Measurements from ENCODE around the gene IFNA13.
"Not testable (repeated sequence)": the region's sequence is repeated elsewhere in the genome, so short reads cannot be mapped to it uniquely, and the experiment has no call there.

Gene IFNA13

GRCh38 chr9:21367957-21368356 is at the start of gene IFNA13:
Gene IFNA13, minus strand, starts transcription at chr9:21368057. Its CDS starts 47 bp downstream, at chr9:21368010.
- no peak for DNase-seq (ENCODE audit: low spot score)

GRCh38 chr9:21415493-21416267 is 47.8 kb upstream of the IFNA13 start:
- DNase-seq (ENCODE audit: low spot score) = no peak

DNA sequence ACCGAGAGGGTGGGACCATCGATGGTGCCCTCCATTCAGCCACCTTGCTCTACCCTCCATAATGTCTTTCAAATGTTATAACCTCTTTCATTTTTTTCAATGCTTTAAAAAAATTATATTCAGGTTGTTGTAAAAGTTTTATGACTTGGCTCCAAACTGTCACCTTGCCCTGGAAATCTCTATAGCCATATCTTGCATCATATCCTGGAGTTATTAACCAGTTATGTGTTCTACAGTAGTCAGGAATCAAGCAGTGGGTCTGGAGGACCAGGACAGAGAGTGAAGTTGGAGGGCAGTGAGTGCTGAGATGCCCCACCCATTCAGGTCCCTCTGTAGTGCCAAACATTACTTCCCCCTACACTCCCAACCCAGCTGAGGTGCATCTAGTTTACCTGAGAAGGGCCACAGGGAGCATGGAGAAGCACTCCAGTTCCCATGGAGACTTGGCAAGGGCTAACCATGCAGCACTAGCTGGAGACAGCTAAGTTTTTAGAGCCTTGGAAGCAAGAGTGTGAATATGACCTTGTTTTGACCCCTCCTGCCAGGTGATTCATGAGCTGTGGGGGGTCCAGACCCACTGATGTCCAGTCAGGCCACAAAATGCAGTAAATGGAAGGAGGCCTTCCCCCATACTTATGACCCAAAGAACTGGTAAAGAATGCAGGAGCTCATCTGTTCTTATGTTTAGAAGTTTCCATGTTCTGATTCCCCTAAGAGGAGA is 46.5 kb upstream of the IFNA13 start:
- DNase-seq (ENCODE audit: low spot score) = no peak

GRCh38 chr9:21413624-21414023 is 45.8 kb upstream of the IFNA13 start:
- DNase-seq (ENCODE audit: low spot score) = no peak

DNA sequence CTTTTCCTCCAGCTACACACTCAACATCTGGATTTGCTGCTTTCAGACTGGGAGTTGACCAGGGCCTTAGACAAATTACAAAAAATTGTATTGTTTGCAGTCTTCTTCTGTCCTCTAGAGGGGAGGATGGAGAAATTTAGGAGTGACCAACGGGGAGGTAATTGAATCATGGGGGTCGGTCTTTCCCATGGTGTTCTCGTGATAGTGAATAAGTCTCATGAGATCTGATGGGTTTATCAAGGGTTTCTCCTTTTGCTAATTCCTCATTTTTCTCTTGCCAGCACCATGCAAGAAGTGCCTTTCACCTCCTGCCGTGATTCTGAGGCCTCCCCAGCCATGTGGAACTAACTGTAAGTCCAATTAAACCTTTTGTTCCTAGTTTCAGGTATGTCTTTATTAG is 45.3 kb upstream of the IFNA13 start:
- DNase-seq (ENCODE audit: low spot score) = no peak

- DNase-seq (ENCODE audit: low spot score) = no peak
Observed at GRCh38 chr9:21412107-21412506, 44.2 kb upstream of the IFNA13 start.

- no peak for DNase-seq (ENCODE audit: low spot score)
Observed at GRCh38 chr9:21408817-21409216, 41.0 kb upstream of the IFNA13 start, which contains the start of gene IFNA8. Gene IFNA8, plus strand, starts transcription at chr9:21409117. Its CDS starts 60 bp downstream, at chr9:21409177.

DNA sequence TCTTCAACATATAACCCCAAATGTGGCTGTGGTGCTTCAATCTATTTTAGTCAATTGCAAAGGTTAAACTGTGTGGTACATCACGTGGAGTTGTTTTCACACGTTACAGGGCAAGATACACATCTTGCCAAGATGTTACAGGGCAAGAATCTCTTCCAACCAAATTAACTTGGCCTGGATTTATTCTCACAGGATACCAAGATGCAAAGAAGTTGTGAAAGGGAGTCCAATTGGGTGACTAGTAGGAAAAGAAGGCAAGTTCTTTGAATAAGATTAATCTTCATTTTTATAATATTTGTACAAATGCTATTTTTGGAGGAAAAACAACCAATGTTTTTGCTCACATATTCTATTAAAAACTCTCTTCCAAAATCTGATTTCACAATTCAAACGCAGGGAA is 36.3 kb upstream of the IFNA13 start:
- no peak for DNase-seq (ENCODE audit: low spot score)

GRCh38 chr9:21402386-21403251 is 34.8 kb upstream of the IFNA13 start:
- peak; percentile 47 for DNase-seq (ENCODE audit: low spot score)

- DNase-seq (ENCODE audit: low spot score) = no peak
Observed at GRCh38 chr9:21399956-21400355, 32.1 kb upstream of the IFNA13 start.

DNA sequence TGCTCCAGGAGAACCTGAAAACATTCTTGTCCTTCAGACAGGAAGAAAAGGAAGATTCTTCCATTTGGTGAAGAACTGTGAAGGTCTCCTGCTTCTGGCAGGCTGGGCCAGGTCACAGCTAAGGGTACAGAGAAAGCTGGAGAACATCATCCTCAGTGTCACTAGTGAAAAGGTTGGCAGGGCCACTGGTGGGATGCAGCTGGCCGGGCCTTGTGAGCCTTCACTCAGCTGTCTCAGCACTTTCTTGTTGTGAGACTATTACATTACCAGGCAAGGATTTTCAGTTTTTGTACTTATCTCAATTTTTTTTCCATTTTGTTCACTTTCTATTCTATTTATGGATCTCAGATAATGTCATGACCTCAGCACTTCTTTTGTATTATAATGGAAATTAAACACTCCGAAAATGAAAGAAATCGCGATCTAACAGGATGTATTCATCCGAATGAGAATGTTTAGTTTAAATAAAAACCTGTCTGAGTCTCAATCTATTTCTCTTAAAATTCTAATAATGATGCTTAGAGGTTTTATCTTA is 31.2 kb upstream of the IFNA13 start:
- DNase-seq (ENCODE audit: low spot score) = no peak

GRCh38 chr9:21395778-21396717 is 28.2 kb upstream of the IFNA13 start:
- DNase-seq (ENCODE audit: low spot score) = peak; percentile 43

DNA sequence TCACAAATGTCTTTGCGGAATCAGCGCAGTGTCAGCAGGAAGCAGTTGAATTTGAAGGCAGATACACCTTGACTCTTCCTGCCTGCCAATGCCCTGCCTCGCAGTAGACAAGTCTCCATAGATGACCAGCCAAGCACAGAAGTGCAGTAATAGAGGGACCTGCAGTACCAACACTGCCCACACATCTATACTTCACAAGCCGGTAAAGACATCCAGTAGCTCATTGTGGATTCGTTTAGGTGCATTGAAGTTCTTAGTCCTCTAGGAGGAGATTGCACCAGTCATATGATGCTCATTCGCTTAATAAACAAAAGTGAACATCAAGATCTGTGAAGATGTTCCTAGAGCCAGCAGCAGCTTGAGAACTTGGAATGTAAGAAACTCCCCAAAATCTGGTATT is 24.4 kb upstream of the IFNA13 start:
- DNase-seq (ENCODE audit: low spot score) = peak; percentile 8

DNA sequence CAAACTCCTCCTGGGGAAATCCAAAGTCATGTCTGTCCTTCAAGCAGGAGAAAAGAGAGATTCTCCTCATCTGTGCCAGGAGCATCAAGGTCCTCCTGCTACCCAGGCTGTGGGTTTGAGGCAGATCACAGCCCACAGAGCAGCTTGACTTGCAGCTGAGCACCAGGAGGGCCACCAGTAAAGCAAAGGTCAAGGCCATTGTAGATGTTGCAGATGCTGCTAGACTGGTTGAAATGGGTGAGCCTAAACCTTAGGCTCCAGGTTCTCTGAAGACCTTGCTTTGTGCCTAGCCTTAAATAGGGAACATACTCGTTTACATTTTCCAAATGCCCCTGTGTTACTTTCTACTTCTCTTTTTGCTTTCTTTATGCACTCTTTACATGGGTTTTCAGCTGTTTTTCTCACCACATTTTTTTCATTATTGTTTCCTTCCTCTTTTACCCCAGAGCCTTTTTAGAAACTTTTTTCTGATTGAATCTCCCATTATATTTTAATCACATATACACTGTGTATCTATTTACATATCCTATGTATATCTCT is 17.3 kb upstream of the IFNA13 start, which contains the start of gene IFNA2:
Gene IFNA2 (minus strand): TSS at position 268 of the 540 bp plus-strand sequence. CDS start 69 bp downstream, at position 199.
- DNase-seq (ENCODE audit: low spot score) = no peak

- no peak for DNase-seq (ENCODE audit: low spot score)
Observed at GRCh38 chr9:21383627-21384026, 15.8 kb upstream of the IFNA13 start.

DNA sequence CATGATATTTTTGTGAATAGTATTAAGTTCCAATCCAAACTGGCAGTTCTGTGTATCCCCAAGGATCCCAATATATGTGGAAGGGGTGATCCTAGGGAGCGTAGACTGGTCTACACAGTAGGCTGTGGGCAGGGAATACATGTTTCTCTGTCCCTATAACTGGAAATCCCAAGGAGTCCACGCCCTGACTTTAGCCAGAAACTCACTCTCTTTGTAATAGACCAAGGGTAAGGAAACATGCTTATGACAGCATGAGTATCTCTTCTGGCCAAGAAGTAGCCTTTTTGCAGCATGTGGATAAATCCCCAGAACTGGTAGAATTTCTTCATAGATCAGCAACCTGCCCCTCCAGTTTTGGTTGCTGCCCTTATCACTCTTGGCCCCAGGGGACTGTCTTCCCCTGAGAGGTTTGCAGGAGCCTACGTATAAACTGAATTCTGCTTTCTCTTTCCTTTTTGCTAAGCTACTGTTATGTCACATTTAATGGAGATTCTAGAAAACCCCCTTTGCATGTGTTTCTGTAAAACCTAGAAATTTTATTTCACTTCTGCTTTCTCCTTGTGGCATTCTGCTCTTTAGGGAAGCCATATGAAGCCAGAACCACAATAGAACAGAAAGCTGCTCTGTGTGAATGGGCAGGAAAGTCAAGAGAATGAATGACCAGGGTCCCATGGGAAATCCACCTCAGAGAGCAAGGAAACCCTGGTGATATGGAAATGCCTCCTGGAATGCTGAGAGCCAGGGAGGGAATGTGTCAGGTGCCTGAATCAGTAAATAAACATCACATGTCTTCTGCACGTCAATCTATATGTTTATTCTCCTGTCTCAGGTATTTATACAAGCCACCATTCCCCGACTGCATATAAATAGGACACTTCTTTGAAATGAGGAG is 13.8 kb upstream of the IFNA13 start:
- DNase-seq (ENCODE audit: low spot score) = no peak

DNA sequence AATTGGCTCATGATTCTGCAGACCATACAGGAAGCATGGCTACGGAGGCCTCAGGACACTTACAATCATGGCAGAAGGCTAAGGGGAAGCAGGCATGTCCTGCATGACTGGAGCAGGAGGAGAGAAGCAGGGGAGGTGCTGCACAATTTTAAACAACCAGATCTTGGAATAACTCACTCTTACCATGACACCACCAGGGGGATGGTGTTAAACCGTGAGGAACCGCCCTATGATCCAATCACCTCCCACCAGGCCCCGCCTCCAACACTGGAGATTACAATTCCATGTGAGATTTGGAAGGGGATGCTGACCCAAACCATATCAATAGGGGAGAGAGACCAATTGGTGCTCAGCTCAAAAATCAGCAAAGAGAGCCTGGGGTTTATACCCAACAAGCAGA is 3.6 kb upstream of the IFNA13 start:
- not testable (repeated sequence) for DNase-seq (ENCODE audit: low spot score)

DNA sequence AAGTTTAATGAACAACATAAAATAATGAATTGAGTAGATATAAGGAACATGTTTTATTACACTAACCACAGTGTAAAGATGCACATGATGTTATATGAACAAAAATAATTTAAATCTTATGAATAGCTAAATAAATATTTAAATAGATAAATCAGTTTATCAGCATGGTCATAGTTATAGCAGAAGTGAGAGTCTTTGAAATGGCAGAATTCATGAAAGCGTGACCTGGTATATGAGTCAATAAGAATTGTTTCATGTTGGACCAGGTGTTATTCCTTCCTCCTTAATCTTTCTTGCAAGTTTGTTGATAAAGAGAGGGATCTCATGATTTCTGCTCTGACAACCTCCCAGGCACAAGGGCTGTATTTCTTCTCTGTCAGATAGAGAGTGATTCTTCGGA is 688 bp downstream of the IFNA13 start:
- not testable (repeated sequence) for DNase-seq (ENCODE audit: low spot score)

GRCh38 chr9:21362287-21362686 is 5.6 kb downstream of the IFNA13 start:
- no peak for DNase-seq (ENCODE audit: low spot score)
